NCI-H2196 (cell line): ENCODE results near the gene ADAMTS18.

ENCODE experiments used
- DNase-seq: peaks from one replicate; lab custom pipeline; 2025; ENCODE audit not compliant: unreplicated experiment; lab: John Stamatoyannopoulos, UW

ADAMTS18 gene

GRCh38 chr16:77399066-77399465 lies 35.8 kb downstream of the ADAMTS18 start:
- no peak for DNase-seq

GRCh38 chr16:77398495-77398894 lies 36.3 kb downstream of the ADAMTS18 start:
- no peak for DNase-seq

DNA sequence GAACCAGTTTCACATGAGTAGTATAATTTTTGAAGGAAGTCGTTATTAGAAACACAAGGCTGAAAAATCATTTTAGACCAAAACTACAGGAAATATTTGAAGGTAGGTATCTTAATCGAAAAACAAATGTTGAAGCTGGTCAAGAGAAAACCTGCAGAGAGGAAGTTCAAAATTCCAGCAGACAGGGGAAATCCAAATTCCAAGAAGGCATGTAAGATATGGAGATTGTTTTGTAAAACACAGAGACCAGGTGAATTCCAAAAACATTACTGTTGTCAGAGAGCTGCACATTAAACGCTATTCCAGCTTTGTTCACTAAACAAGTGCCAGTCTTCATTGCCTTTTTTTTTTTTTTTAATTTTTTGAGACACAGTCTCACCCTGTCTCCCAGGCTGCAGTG lies 38.4 kb downstream of the ADAMTS18 start:
- no peak for DNase-seq

DNA sequence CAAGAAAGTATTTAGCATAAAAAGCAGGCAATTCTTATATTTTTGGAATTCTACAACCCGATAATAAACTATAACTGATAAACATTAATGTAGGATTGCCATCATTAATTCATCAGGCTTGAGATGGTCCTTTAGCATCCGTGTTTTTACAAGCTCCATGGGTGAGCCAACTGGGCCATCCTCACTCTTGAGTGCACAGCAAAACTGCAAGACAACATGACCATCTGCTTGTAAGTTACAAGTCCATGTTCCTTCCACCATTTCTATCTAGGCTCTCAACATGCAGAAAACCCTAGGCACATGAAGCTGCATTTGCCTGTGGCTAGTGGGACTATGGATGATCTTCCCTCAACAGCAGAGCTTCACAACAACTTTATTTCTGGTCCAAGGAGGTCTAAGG lies 40.1 kb downstream of the ADAMTS18 start:
- no peak for DNase-seq

GRCh38 chr16:77393955-77394354 lies 40.9 kb downstream of the ADAMTS18 start:
- DNase-seq: no peak

DNA sequence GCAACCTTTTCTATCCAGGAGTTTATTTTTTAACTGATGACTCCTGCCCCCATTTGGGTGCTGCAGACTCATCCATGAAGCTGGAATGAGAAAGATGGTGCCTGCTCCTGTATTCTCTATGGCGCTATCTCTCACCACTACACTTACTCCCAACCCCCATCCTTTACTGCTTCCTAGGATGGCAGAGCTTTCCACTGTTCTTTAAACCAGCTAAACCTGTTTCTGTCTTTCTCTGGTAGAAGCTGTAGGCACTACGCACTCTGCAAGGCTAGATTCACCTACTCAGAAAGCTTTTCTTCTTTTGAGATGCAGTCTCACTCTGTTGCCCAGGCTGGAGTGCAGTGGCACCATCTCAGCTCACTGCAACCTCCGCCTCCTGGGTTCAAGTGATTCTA lies 47.0 kb downstream of the ADAMTS18 start:
- DNase-seq: no peak

- DNase-seq: no peak
Measured at GRCh38 chr16:77386831-77387814, 47.7 kb downstream of the ADAMTS18 start.

GRCh38 chr16:77385481-77385880 lies 49.4 kb downstream of the ADAMTS18 start:
- DNase-seq: no peak

DNA sequence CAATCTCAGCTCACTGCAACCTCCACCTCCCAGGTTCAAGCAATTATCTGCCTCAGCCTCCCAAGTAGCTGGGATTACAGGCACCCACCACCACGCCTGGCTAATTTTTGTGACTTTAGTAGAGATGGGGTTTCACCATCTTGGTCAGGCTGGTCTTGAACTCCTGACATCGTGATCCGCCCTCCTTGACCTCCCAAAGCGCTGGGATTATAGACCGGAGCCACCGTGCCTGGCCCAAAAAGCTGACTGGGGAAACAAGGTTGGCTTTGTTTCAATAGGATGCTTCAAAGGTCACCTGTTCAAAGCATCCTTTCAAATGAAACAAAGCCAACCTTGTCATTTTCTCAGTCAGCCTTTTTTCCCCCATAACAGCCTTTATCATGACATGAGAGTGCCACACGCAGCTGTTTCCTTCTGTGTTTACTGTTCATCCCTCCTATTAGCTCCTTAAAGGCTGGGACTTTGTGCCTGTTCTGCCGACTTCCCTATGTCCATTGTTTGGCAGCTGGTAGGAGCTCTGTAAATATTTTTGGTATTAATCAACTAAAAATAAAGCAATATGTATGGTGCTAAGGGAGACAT lies 51.1 kb downstream of the ADAMTS18 start:
- DNase-seq: no peak

DNA sequence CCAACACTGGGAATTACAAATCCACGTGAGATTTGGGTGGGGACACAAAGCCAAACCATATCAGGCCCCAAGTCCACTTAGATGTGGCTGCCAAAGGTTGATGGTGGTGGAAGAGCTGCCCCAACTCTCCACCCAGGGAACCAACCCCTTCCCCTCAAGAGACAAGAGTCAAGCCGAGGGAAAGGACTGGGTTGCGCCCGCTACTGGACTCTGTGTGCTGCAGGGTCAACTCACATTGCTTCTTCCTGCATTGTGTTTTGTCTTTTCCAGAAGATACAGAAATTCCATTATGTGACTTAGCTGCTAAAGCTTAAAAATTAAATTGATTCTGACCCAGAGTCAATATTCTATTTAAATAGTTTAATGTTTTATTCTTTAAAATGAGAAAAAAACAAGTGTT lies 58.5 kb downstream of the ADAMTS18 start:
- no peak for DNase-seq

DNA sequence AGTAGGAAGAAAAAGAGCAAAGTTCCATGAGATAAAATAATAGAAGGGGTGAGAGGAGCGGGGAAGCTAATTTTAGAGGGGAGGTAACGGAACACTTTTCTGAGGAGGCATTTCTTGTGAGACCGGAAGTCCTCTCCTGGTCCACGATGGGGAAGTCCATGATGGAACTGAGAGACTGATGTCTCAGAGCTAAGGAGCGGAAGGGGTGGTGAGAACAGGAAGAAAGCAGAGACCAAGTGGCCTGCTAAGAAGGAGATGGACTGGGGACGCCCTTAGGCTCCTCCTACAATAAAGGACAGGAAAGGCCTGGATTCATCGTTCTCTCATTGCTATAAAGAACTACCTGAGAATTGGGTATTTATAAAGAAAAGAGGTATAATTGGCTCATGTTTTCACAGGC lies 59.4 kb downstream of the ADAMTS18 start:
- no peak for DNase-seq

- peak; percentile 30 for DNase-seq
Measured at GRCh38 chr16:77374384-77374783, 60.5 kb downstream of the ADAMTS18 start.

DNA sequence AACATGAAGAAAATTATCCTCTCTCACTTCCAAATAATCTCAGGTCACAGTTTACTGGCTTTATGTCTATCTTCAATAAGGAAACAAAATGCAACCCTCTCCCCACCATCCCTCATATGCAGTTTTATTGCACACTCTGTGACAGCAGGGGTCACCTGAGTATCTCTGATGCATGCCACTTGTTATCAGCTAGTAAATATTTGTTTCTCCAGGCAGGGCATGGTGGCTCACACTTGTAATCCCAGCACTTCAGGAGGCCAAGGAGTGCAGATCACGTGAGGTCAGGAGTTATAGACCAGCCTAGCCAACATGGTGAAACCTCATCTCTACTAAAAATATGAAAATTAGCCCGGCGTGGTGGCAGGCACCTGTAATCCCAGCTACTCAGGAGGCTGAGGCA lies 61.1 kb downstream of the ADAMTS18 start:
- no peak for DNase-seq

DNA sequence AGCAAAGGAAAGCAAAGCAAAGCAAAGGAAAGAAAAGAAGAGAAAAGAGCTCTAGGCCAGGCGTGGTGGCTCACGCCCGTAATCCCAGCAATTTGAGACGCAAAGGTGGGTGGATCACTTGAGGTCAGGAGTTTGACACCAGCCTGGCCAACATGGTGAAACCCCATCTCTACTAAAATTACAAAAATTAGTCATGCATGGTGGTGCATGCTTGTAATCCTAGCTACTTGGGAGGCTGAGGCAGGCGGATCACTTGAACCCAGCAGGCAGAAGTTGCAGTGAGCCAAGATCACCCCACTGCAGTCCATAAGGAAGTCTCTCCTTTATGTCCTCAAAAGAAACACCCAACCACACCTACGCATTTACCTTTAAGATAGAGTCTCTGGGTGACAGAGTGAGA lies 70.1 kb downstream of the ADAMTS18 start:
- DNase-seq: no peak

DNA sequence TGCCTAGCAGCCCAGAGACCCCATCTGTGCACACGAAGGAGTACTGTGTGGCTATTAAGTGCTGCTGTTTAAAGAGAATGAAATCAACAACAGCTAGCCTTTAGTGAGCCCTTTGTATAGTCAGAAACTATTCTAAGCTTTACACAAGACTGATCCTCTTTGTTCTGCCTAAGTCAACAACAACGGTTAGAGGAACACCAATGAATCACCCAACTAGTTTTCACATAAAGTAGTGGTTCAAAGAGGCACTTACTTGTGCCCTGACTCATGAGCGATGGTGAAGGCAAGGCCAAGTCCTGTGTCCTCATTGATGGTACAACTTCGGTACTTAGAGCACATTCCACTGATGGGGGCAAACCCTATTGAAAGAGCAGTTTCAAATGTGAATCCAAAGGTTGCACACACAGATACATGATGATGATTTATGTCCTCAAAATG lies 75.8 kb downstream of the ADAMTS18 start:
- DNase-seq: no peak

GRCh38 chr16:77353587-77354263 lies 81.1 kb downstream of the ADAMTS18 start:
- DNase-seq: no peak

- no peak for DNase-seq
Measured at GRCh38 chr16:77344341-77344740, 90.5 kb downstream of the ADAMTS18 start.

- no peak for DNase-seq
Measured at GRCh38 chr16:77336637-77337036, 98.2 kb downstream of the ADAMTS18 start.

DNA sequence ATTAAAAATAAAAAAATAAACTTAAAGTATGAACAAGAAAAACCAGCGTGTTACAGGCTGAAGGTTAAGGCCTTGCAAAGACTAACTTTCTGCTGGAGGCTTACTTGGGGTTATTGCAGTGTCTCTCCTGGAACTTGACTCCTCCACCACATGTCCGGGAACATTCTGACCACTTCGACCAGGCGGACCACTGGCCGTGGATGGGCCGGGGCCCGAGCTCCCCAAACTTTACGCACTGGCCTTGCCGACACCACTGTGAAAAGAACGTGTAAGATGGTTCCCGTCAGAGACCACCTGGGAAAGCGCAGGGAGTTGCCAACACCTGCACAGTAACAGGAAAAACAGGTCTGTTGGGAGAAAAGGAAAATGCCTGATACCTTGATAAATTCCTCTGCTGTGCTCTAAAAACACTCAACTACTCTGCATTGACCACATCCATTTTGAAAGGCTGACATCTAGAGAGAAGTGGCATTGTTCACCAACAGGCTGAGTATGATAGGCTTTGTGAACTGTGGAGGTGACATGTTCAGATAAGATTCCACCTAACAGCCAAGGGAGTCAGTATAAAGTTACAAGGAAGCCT lies 99.1 kb downstream of the ADAMTS18 start:
- DNase-seq: no peak

DNA sequence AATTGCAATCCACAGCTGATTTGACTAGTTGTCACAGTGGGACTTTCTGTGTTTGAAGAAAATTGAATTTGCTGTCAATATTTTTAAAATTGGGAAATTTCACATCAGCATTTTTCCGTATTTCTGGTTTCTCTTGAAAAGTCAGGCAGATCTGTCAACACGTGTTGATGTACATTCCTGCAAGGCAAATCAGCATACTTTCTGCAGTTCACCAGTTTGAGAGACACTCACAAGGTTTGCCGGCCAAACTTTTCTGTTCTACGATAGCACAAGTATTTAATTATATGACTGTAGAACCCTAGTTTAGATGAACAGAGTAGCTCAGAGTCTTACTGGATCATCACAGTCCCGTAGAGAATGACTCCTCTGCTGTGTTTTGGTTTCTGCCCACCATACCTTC lies 102.0 kb downstream of the ADAMTS18 start:
- DNase-seq: no peak

- DNase-seq: no peak
Measured at GRCh38 chr16:77331802-77332586, 102.8 kb downstream of the ADAMTS18 start.
